HG03457 (cell line): ENCODE results near the gene PPP3R1.

Experiments used
- ATAC-seq: cut with Tn5 transposase; IDR thresholded peaks from one replicate; pipeline ENCODE4 v1.9.1; 2021; ENCODE audit warnings: moderate number of reproducible peaks; ENCODE audit not compliant: unreplicated experiment

PPP3R1 gene

DNA sequence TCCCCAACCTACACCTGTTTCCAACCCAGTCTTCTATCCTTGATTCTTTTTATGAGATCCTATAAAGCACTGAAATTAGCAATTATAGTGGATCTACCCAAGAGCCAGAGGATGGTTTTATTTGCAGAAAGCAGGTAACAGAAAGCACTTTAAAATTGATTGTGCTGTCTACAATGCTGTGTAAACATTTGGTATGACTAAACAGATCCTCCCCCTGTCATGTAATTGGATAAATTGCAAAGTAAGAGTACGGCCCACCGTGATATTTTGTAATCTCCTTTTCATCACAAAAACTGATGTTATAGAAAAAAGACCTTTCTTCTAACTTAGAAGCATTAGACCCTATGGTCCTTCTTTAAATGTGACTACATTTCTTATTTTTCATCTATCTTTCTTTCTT is 11.3 kb upstream of the PPP3R1 start:
- no peak for ATAC-seq

- ATAC-seq, result no peak
Observed at GRCh38 chr2:68258851-68259250, 6.5 kb upstream of the PPP3R1 start.

- ATAC-seq, result no peak
Observed at GRCh38 chr2:68256093-68256450, 3.7 kb upstream of the PPP3R1 start.

DNA sequence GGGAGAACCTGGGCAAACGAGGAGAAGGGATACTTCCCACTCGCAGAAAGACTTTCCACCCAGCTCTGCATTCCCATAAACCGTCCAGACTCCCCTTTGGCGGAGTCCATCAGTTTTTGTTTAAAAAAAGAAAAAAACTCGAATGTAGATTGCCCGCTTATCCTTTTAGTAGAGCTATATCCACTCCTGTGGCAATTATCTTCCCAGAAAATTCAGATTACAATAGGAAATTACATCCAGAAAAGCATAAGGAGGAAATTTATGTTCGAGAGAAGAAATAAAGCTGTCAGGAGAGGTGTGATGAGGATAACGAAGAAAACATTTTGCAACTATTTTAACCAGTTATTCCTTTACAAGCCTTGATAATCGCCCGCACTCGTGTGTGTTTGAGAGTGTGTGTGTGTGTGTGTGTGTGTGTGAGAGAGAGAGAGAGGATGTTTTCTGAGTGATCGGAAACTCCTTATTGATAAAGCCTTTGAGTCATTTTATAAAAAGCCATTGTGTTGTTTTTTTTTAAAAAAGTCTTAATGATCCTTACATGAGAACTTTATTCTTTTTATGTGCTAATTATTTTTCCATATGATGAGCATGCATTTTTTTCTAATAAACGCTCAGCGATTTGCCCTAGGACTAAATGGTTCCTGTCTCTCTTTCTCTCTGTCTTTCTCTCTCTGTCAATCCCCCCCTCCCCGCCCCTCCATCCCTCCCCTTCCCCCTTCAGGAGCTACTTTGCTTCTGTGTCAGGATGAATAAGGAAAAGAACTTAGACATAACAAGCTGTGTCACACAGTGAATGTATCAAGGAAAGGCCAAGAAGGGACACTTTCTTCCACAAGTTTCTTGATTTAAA is 1.1 kb upstream of the PPP3R1 start:
- ATAC-seq, result no peak

GRCh38 chr2:68251855-68252399 is 405 bp downstream of the PPP3R1 start:
- peak; percentile 3 for ATAC-seq

DNA sequence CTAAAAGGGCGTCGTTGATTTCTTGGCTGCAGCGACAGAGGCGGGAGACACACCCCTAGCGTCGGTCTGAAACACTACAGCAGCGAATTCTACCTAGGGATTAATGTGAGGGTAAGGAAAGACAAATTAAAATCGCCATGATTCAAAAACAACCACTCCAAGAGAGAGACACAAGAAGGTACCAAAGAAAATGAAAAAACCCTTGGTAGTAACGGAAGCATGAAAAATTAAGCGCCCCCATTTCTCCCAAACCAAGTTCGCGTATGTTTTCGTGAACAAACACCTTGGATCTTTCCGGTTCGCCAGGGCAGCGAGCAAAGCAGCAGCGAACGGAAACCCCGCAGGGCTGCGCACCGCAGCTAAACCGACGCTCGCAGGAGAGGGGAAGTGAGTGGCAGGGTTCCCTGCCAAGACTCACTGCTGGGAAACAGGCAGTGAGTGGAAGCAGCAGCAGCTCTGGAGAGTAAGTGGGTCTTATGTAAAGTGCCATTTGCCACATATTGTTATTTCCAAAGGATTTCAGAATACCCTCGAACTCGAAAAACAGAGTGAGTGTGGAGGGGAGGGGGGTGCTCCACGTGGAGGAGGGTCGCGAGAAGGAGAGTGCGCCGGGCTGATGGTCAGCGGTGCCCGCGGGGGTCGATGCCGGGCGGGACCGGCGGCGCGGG is 1.0 kb downstream of the PPP3R1 start:
- peak; percentile 48 for ATAC-seq

DNA sequence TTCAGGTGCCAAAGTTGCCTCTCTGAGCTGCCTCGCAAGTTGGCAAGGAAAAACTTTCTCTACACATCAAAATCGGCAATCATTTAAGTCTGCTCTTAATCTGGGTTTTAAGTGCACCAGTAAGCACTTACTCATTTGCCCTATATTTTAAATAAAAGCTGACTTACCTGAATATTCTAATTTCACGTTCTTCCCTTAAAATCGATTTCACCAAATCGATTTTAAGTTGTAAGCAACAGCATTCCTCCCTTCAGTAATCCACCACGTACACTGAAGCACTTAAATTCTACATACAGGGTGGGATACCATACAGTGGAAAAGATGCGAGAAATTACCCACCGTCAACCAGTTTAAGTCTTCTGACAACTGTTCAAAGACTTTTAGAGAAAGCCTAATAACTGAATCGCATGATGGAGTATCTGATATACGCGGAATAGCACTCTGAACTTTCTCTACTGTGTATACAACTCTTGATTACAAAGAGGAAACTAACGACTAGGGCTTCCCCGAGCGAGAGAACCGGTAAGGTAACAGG is 1.6 kb downstream of the PPP3R1 start:
- ATAC-seq, result no peak

DNA sequence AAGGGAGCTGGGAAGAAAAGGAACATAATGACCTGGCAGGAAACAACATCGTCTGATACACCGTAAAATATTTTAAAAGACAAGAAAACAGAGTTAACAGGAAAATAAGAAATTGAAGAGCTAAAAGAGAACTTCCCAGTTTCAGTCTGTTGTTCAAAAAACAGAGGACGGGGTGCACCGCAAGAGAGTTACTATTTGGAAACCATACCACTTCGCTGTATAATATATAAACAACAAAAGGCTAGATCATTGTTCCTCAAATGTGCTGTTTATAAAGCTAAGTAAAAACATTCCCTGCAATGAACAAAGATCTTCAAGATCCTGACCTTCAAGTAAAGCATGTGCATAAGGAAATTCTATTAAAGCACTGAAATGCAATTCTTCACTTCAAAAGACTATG is 2.1 kb downstream of the PPP3R1 start:
- no peak for ATAC-seq

GRCh38 chr2:68248806-68249205 is 3.5 kb downstream of the PPP3R1 start:
- no peak for ATAC-seq

DNA sequence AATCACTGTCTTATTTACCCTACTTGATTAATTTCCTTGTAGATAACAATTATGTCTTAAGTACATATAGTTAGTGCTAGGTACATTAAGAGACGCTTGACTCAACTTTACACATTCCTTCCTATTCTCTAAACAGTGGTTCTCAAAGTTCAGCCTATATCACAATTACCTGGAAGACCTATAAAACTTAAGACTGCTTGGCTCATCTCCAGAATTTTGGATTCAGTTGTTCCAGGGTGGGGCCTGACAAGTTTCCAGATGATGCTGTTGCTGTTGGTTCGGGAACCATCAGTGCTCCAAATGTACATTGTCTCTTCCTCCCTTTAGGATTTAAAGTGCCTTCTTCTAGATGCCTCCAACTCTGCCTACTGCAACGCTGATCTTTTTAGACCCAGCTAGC is 4.0 kb downstream of the PPP3R1 start:
- no peak for ATAC-seq

DNA sequence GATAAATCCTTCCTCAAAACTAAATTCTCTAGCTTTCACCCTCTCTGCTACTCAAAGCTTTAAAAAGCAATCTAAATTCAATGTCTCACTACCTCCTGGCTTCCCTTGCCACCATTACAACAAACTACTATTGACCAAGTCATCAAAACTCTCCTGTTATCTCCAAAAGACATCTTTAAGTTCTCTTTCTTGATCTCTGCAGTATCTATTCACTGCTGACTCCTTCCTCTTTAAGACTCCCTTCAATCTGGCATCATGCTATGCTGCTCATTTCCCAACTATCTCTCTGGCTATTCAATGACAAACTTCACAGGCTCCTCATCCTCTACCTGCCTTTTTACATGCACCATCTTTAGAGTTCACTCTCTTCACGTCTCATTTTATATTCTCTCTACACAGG is 5.9 kb downstream of the PPP3R1 start:
- no peak for ATAC-seq

DNA sequence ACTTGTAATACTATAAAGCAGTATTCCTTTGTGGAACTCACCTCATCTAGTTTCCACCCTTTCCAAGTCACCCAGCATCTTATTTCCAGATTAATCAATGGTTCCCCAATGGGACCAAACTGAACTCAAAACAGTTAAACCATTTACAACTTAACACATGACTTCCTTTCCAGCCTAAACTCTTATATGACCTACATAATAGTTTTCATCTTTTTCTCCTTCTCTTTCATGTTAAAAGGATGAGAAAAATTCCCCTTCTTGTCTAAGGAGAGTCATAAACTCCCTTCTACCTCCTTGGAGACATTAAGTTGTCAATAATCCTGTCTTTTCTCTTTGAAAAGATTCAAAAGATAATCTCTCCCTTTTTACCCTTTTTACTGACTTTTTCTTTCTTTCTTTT is 6.7 kb downstream of the PPP3R1 start:
- no peak for ATAC-seq

DNA sequence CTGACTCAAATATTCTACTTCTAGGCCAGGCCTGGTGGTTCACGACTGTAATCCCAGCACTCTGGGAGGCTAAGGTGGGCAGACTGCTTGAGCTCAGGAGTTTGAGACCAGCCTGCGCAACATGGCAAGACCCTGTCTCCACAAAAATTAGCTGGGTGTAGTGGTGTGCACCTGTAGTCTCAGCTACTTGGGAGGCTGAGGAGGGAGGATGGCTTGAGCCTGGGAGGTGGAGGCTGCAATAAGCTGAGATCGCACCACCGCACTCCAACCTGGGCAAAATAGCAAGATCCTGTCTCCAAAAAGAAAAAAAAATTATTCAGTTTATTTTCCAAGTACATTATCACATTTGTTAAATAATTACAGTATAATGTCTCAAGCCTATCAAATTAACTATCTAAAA is 7.3 kb downstream of the PPP3R1 start:
- ATAC-seq, result no peak

GRCh38 chr2:68244456-68244855 is 7.9 kb downstream of the PPP3R1 start:
- no peak for ATAC-seq

- ATAC-seq, result no peak
Observed at GRCh38 chr2:68241732-68242131, 10.6 kb downstream of the PPP3R1 start.

- ATAC-seq, result no peak
Observed at GRCh38 chr2:68240446-68240845, 11.9 kb downstream of the PPP3R1 start.

DNA sequence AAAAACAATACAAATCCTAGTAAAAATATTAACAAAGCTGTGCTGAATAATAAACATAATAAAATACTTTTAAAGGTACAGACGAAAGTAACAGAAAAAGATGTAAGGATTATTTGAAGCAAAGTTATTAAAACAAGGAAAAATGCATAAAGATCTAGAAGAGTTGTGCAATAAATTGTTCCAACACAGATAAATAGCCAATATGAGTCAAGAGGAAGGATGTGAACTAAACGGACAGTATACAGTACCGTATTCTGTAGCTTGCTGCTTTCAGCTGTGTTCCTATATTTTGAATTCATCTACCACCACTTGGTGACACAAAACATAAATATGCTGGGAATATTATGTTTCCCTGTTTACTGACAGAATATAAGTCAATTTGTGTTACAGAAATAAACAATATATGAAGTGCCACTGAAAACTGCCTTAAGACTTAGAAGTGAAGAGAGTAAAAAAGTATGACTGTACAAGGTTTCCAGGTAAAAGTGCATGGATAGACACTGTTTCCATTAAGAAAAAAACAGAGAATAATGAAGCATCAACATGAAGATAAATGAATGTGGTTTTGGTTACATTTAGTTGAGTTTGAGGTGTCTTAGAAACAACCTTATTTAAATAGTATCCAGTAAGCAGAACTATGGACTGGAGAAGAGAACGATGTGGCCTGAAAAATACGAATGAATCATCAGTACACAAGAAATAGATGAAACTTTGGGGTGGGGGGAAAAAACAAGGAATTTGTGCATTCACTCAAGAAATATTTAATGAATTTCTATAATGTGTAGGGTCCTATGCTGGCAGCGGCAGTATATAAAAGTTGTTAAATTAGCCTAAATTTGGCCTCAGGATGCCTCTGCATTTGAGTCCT is 13.1 kb downstream of the PPP3R1 start:
- ATAC-seq, result no peak

- ATAC-seq, result no peak
Observed at GRCh38 chr2:68237976-68238580, 14.3 kb downstream of the PPP3R1 start.

DNA sequence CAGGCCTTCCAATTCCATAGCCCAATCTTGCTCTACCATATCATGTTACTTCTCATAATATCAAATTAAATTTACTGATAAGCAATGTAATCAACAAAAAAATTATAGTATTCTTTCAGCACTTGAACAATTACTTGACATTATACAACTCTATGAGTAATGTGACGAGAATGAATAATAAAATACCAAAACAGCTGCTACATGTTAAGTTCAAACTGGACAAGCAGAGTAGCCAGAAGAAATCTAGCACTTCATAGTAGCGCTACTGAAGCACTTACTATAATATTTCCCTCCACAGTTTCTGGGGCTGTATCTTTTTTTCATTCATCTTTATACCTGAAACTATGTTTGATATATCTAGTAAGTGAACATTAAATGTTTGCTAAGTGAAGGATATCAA is 14.9 kb downstream of the PPP3R1 start:
- ATAC-seq, result no peak

- ATAC-seq, result no peak
Observed at GRCh38 chr2:68236876-68237275, 15.5 kb downstream of the PPP3R1 start.
